Activated CD8-positive, alpha-beta memory T cell treated with anti-CD3 and anti-CD28 coated beads for 24 hours (primary cell): ENCODE results near the gene USO1.
"Not testable (repeated sequence)": the region's sequence is repeated elsewhere in the genome, so short reads cannot be mapped to it uniquely, and the experiment has no call there.

Experiments used
- DNase-seq: peaks from one replicate; pipeline ENCODE4 v3.0.0-alpha.2; 2020

The USO1 gene, protein sequence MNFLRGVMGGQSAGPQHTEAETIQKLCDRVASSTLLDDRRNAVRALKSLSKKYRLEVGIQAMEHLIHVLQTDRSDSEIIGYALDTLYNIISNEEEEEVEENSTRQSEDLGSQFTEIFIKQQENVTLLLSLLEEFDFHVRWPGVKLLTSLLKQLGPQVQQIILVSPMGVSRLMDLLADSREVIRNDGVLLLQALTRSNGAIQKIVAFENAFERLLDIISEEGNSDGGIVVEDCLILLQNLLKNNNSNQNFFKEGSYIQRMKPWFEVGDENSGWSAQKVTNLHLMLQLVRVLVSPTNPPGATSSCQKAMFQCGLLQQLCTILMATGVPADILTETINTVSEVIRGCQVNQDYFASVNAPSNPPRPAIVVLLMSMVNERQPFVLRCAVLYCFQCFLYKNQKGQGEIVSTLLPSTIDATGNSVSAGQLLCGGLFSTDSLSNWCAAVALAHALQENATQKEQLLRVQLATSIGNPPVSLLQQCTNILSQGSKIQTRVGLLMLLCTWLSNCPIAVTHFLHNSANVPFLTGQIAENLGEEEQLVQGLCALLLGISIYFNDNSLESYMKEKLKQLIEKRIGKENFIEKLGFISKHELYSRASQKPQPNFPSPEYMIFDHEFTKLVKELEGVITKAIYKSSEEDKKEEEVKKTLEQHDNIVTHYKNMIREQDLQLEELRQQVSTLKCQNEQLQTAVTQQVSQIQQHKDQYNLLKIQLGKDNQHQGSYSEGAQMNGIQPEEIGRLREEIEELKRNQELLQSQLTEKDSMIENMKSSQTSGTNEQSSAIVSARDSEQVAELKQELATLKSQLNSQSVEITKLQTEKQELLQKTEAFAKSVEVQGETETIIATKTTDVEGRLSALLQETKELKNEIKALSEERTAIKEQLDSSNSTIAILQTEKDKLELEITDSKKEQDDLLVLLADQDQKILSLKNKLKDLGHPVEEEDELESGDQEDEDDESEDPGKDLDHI

DNA sequence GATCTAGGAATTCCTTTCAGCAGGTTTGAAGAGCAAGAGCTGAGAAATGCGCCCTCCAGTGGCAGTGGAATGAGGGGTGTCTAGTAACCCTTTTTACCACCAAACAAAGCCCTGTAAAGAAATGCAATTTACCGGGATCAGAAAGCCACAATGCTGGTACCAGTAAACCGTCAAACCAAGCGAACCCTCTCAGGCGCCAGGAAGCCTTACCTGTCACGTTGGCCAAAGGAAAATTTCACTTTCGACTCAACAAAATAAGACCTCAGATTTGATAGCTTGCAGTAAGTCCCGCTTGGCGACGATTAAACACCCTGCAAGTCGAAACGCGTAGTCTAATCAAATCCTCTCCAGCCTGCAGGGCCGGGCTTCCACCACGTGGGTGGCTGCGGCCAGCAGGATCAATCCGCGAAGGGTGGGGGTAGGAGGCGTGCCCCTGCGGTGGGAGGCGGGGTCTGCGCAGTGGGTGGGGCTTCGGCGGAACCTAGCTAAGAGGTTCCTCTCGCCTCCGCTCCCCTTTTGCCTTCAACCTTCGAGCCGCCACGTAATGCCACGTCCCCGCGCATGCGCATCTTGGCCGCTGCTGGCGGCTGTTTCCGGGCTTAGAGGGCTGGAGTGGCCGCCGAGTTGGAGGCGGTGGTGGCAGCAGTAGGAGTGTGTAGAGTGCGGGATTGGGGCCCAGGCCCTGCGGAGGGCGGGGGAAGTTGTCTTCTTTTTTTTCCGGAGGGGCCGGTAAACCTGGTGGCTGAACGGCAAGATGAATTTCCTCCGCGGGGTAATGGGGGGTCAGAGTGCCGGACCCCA is at the start of gene USO1:
USO1 (plus strand) TSS at position 512 of the 801 bp plus-strand sequence; CDS start at position 755, 243 bp downstream.
- DNase-seq, result peak; percentile 100

DNA sequence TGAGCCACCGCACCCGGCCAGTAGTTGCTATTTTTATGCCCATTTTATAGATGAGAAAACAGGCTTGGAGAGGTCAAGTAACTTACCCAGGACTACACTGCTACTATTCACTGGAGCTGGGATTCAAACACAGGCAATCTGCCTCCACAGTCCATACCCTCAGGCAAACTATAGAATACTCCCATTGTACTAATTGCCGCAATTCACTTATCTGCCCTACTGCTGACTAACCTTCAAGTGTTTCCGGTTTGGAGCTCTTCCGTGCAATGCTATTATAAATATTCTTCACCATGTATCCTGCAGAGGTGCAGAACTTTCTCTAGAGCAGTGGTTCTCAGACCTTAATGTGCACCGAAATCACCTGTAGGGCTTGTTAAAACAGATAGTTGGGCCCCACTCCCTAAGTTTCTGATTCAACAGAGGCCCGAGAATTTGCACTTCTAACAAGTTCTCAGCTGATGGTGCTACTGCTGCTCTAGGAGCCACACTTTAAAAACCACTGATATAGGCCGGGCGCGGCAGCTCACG is 49.3 kb upstream of the USO1 start:
- no peak for DNase-seq

DNA sequence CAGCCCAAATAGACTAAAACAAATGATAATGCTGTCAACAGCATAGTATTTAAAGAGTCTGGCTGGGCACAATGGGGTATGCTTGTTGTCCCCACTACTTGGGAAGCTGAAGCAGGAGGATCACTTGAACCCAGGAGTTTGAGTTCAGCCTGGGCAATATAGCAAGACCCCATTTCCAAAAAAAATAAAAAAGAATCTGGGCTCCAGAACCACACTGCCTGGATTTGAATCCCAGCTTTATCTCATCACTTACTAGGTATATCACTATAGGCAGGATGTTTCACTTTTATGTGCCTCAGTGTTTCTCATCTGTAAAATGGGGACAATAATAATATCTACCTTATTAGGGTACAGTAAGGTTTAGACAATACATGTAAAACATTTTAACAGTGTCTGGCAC is 45.9 kb upstream of the USO1 start:
- DNase-seq, result no peak

DNA sequence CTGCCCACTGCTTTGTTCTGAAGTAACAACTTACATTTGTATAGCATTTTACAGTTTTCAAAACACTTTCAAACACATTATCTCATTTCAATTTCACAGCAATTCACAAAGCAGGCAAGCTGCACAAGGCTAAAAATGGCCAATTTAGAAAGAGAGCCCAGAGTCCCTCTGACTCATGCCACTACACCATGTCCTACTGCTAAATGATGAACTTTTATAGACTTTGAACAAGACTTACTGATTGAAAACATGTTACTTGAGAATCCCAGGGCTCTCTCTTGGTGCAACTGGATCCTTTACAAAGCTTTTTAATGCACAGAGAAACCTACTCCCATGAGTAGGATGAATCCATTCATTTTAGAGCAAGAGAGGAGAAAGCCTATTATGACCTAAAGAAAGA is 45.4 kb upstream of the USO1 start:
- no peak for DNase-seq

DNA sequence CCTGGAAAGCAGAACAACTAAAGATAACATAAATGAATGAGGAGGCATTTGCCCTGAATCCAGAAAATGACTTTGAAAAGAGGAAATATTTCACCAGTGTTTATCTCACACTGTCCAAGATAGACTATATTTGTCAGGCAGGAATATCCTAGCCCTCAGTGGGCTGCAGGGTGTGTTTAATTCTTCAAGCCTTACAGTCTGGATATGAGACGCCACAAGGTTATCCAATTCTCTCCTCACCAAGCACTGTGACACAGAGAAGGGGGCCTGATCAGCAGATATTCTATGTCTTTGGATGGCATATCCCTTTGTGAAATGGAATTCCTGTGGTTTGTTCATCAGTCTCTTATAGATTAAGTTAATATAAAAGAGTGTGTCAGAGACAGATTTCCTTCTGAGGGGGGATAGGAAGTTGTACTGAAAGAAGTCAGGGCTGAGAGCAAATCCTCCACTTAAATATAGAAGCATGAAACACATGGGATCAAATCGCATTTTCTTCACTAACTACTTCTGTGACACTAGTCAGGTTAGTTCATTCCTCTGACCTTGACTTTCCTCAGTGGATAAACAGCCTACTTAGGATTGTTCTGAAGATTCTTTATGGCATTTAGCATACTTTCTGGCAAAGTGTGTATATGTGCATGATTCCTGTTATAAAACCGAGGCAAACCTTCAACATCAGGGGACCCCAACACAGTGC is 44.4 kb upstream of the USO1 start:
- no peak for DNase-seq

DNA sequence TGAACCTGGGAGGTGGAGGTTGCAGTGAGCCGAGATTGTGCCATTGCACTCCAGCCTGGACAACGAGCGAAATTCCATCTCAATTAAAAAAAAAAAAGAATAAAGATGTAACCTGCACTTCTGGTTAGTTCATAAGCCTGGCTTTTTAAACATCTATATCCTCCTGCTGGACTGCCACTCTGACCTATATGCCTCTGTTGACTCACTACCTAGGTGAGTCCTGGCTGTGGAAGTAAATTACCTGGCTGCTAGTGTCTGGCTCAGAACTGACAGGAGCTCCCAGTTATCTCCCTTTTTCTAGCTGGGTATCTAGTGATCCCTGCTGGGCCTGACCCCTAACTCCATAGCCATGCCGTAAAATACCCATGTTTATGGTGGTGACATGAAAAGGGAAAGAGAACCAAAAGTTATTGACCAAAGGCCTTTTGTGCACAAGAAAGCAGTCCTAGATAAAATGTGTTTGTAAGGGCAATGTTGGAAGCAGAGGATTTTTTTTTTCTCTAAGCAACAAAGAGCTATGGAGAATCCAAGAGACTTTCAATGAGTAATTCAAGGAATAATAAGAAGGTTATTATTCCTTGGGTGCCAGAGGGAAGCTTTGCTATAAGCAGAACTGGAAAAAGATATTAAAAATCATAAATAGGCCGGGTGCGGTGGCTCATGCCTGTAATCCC is 40.8 kb upstream of the USO1 start:
- no peak for DNase-seq

DNA sequence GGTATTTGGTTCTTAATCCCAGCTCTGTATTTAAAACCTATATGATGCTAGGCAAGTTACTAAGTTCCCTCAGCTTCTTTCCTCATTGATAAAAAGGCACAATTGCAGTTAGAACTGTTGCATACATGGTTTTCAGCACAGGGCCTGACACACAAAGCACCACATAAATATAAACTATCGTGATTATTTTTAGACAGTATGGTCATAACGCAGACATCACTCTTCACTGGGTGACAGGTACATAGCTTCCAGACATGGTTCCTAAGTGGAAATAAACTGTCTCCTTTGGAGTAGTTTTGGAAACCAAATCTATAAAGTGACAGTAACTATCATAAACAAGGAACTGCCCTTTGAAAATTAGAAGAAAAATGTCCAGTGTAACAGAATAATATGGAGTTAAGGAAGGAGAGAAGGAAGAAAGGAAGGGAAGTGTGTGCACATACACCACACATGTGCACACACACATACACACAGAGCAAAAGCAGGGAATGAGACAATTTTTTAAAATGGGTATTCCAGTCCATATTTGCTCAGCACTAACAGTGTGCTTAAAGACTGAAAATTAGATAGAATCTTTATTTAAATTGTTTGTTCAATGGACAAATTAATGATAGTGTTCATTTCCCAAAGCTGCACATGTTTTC is 38.7 kb upstream of the USO1 start:
- DNase-seq, result no peak

DNA sequence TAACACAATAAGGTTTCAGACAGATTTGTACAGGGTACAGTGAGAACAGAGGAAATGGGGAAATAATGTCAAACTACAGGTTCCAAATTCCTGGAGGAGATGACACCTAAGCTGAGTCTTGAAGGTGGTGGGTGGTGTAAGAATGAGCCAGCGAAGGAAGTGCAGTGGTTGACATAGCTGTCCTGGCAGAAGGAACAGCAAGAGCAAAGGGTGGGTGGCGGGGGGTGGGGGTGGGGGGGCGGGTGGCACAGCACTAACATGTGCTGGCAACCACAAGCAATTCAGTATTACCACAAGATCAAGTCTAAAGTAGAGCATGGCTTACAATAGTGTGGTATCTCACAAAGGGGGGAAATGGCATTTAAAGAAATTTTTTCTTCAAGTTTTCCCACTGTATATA is 38.0 kb upstream of the USO1 start:
- DNase-seq, result no peak

DNA sequence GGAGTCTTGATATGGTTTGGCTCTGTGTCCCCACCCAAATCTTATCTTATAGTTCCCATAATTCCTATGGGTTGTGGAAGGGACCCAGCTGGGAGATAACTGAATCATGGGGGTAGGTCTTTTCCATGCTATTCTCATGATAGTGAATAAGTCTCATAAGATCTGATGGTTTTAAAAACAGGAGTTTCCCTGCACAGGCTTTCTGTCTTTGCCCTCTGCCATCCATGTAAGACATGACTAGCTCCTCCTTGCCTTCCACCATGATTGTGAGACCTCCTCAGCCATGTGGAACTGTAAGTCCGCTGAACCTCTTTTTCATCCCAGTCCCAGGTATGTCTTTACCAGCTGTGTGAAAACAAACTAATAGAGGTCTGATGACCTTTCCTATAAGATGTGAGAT is 37.3 kb upstream of the USO1 start:
- DNase-seq, result not testable (repeated sequence)

DNA sequence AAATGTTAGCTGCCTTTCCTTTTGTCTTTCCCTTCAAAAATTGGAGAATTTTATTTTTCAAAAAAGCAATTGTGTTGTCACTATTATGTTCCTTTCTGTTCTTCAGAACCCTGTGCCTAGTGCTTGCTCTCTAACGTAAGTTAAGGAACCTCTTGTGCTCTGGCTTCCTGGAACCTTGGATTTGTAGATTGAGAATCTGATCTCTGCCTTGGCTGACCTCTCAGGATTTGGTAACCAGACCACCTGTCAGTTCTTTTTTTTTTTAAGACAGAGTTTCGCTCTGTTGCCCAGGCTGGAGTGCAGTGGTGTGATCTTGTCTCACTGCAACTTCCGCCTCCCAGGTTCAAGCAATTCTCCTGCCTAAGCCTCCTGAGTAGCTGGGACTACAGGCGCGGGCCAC is 32.3 kb upstream of the USO1 start:
- DNase-seq, result not testable (repeated sequence)

DNA sequence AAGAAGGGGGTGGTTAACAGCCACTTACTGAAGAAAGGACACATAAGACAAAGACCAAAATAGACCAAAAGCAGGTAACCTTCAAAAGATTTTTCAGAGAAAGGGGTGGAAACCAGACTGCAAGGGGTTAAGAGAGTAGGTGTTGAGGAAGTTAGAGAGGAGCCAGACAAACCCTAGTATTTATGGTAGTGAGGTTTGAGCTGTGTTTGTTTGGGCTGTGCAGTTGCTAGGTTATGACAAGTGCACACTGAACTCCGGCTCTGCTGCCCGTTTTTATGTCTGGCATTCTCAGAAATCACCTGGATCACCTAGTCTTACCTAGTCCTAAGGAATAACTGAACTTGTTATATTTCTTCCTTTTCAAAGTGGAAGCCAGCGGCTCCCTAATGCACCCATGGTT is 28.3 kb upstream of the USO1 start:
- DNase-seq, result peak; percentile 24

DNA sequence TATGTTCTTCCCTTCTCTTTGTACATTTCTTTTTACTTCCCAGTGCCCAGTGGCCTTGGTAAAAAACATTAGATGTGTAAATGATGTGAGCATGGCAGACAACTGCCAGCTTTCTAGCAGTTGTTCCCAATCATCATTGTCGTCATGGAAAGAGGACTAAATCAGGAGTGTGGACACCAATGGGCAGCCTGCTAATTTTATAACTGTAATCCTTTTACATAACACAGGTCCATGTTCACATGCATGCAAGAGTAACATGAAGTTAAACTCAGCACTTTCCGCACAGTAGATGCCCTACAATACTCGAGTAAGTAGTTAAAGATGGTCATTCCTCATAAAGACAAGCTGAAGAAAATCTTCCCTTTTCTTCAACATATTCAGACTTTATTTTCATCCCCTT is 27.8 kb upstream of the USO1 start:
- no peak for DNase-seq

DNA sequence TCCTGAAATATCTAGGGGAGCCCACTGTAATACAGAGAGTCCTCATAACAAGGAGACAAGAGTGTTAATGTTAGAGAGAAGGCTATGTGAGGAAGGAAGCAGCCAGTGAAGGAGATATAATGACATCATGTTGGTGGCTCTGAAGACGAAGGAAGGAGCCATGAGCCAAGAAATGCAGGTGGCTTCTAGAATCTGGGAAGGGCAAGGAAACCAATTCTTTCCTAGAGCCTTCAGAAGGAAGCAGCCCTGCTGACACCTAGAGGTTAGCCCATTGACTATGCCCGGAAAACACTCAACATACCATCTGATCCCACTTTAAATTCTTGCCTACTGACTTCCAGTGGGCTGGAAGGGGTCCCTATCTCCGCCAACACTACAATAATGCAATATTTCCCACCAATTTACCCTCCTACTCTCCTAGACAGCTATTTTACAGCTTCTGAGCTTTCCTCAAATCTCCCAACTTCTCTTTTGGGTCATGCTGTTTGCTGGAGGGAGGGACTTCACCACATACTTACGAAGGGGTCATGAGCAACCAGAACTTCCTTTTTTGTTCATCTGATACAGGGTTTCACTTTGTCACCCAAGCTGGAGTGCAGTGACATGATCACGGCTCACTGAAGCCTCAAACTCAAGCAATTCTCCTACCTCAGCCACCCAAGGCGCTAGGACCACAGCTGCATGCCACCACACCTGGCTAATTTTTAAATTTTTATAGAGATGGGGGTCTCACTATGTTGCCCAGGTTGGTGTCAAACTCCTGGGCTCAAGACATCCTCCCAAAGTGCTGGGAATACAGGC is 26.0 kb upstream of the USO1 start:
- no peak for DNase-seq

DNA sequence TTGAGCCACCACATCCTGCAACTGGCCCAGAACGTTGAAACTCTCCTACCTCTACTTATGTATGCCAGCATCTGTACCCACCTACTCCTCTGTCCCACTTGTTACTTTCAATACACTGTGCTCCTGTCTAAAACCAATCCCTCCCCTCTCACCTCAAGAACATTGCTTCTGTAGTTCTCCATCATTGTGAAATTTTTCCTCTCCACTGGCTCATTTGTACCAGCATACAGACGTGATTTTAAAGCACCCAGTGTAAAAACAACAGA is 25.5 kb upstream of the USO1 start:
- no peak for DNase-seq

DNA sequence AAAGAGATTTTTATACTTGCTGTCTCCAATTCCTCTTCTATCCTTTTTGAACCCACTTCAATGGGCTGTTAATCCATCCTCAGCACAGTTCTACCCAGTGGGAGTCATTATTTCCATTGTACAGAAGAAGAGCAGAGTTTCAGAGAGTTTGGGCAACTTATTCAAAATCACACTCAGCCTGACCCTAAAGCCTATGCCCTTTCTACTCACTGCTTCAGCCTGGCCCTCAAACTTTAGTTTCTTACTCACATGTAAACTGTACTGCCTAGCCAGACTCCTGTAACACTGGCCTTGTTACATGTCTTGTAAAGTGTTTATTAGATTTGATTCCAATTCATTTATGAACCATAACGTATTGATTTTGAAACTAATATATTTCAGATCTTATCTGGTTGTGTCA is 25.1 kb upstream of the USO1 start:
- no peak for DNase-seq

DNA sequence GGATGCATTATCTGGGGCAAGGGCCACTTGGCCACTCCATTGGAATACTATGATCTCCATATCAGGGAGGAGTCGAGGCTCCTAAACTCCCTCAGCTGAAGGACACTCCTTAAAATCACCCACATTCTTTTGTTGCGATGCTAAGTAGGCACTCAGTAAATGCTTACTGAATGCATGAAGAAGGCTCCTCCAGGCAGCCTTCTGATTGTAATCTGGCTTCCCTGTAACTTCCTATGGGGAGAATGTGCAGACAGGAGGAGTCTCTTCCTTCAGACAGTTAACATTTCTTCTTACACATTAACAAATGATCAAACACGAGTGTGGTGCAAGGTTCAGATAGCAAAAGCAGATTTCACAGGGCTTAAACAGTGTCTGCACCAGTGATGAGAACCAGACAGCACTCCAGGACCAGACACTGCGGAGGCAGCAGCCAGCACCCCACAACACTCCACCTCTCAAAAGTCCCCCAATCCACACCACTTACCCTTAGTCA is 21.4 kb upstream of the USO1 start:
- DNase-seq, result peak; percentile 13

DNA sequence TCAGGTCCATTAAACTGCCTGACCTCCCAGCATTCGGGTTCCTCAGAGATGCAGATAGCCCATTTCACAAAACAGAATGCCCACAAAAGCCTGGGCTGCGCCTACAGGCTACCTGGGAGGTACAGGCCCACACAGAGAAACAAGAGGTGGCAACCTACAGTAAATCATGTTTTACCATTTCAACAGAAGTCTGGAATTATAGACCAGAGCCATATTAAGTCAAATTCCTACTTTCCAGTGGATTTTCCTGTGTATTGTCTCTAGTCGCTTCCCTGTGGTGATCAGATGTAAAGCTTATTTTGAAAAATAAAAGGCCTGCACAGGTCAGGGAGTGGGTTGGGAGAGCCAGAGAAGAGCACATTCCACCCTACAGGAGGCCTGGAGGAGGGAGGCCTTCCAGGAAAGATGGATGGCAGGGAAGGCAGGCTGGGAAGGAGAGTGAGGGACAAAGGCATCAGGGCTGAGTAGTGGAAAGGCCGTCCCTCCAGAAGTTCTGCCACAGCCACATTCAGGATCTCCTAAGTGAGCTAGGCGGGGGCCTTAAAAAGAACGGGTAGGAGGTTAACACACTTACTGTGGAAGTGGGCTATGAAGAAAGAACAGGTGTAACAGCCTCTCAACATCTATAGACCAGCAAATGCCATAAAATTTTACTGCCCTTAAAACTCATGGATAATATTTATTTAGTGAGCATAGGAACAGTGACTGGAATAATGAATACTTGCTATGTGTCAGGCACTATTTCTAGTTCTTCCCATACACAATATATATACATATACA is 19.0 kb upstream of the USO1 start:
- DNase-seq, result peak; percentile 24

DNA sequence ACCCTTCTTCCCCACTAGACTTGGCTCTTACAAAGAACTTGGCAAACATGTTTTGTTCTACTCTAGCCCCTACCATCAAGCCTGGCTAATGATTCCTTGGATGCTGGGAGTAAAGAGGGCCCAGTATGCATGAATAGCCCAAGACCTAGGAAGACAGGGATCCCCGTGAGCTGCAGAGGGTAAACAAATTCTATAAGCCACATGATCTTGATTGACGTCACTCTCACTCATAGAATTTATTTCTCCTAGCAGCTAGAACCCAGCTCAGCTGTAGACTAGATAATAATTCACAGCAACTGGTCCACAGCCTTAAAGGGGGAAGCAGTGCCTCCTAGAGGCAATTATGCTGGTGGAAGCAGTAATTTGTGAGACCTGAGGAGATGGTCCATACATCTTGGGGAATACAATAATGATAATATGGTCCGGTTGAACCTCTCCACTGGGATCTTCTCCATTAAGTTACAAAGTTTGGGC is 16.1 kb upstream of the USO1 start:
- DNase-seq, result peak; percentile 62

DNA sequence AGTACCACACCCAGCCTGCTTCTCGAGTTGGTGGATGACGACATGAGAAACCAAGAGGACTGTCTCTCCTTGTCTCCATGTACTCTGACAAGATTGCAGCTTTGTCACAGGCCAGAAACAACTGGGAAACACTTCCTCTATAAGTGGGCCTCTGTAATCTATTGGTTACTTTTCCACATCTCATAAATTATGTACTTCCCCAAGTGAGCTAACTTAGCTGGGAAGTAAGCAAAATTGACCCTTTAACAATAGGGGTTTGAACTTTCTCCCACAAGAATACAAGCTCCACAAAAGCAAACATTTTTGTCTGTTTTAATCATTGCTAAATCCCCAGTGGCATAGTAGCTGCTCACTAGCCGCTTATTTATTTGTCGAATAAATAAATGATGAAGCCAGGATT is 14.1 kb upstream of the USO1 start:
- no peak for DNase-seq
